CD4-positive, alpha-beta T cell (primary cell): ENCODE data around the gene SLC16A6. TPM values are rescaled to one million over a fixed set of nuclear protein-coding genes. Genes with fewer than 3 reads are reported as not detected.

Experiments used
- ATAC-seq: fragments of 200-7000 bp; cut with Tn5 transposase; one replicate; pipeline ENCODE4 v1.10.0; 2022; ENCODE audit warnings: mild to moderate bottlenecking; ENCODE audit not compliant: poor library complexity
- CTCF ChIA-PET: fragments of 350-600 bp; sonication (Branson Sonifier 250); formaldehyde crosslinking; loops from one replicate; lab custom pipeline; 2021; ENCODE audit warnings: antibody characterized with exemption, inconsistent platforms; lab: Charles Lee
- POLR2A ChIA-PET: fragments of 350-600 bp; sonication (Branson Sonifier 250); formaldehyde crosslinking; loops from one replicate; lab custom pipeline; 2021; ENCODE audit warnings: antibody characterized with exemption, inconsistent platforms; lab: Charles Lee
- DNase-seq, 14 experiments: peaks; one replicate each; pipeline ENCODE4 v3.0.0-alpha.2; 2013 to 2020; ENCODE audit warnings: mixed read lengths in 2 of 14
- H3K27ac ChIP-seq, 2 donors: one replicate each; pipeline versions ENCODE4 v1.5.1 to v1.7.0; 2013; ENCODE audit warnings: low read length in 2 of 2, low read depth in 1 of 2, mild to moderate bottlenecking in 1 of 2
- H3K27me3 ChIP-seq, 2 experiments: 1 replicate in 1 of 2; 2 replicates in 1 of 2; pipeline versions ENCODE4 v1.6.1 to v1.7.0; 2013; ENCODE audit warnings: low read length in 2 of 2, control low read depth in 1 of 2, mild to moderate bottlenecking in 1 of 2, moderate library complexity in 1 of 2; ENCODE audit not compliant: insufficient read depth in 2 of 2, control insufficient read depth in 1 of 2
- H3K36me3 ChIP-seq: one replicate; pipeline ENCODE4 v1.6.1; 2013; ENCODE audit warnings: low read length, control low read depth; ENCODE audit not compliant: insufficient read depth
- H3K4me1 ChIP-seq: one replicate; pipeline ENCODE4 v1.6.1; 2013; ENCODE audit warnings: low read length, control low read depth; ENCODE audit not compliant: insufficient read depth
- H3K4me3 ChIP-seq: one replicate; pipeline ENCODE4 v1.5.1; 2013; ENCODE audit warnings: mild to moderate bottlenecking, low read length, moderate library complexity
- H3K9me3 ChIP-seq, 2 experiments: 1 replicate in 1 of 2; 2 replicates in 1 of 2; pipeline versions ENCODE4 v1.6.1 to v1.7.0; 2013; ENCODE audit warnings: low read length in 2 of 2, mild to moderate bottlenecking in 2 of 2, control low read depth in 1 of 2, moderate library complexity in 1 of 2; ENCODE audit not compliant: control insufficient read depth in 1 of 2, insufficient read depth in 1 of 2
- H3K27ac Mint-ChIP-seq: one replicate; pipeline ENCODE4 v1.8.0; 2020; ENCODE audit warnings: mixed read lengths
- H3K27me3 Mint-ChIP-seq: one replicate; pipeline ENCODE4 v1.8.0; 2021; ENCODE audit warnings: mixed read lengths
- H3K36me3 Mint-ChIP-seq: one replicate; pipeline ENCODE4 v1.8.0; 2021; ENCODE audit warnings: low read depth, mixed read lengths
- H3K4me1 Mint-ChIP-seq: one replicate; pipeline ENCODE4 v1.8.0; 2021; ENCODE audit warnings: low read depth, mixed read lengths
- H3K4me3 Mint-ChIP-seq: one replicate; pipeline ENCODE4 v1.8.0; 2020; ENCODE audit warnings: mild to moderate bottlenecking, mixed read lengths
- H3K9me3 Mint-ChIP-seq: one replicate; pipeline ENCODE4 v1.8.0; 2020; ENCODE audit warnings: mixed read lengths
- intact Hi-C, 2 experiments: fragments of 100-400 bp; cut with DNase I in 1 of 2; cut with micrococcal nuclease in 1 of 2; formaldehyde crosslinking; loops; one replicate each; pipeline versions ENCODE4 v1.15.1 to v1.9.0; 2023 to 2025; cut with DNase I, micrococcal nuclease
- total RNA-seq, 174 experiments: library from RNA in 2 of 174; stranded (reverse) in 2 of 174; gene quantifications; one replicate each; pipeline ENCODE4 v1.2.3 and lab custom pipeline; 2021 to 2026
- TF ChIP-seq, protein P1 (sequence below): fragments of 200-600 bp; IDR thresholded peaks from one replicate; pipeline ENCODE4 v1.8.0; 2022; ENCODE audit warnings: antibody characterized with exemption, mild to moderate bottlenecking

The SLC16A6 gene
- total RNA-seq, 2 experiments from 2014 or later: 7.7 to 9.5 TPM

GRCh38 chr17:68294617-68295016 lies 3.7 kb upstream of the SLC16A6 start:
- H3K27ac Mint-ChIP-seq: peak overlapping the region; percentile 78

GRCh38 chr17:68294196-68294555 lies 3.2 kb upstream of the SLC16A6 start:
- peaks cover 80% of the 10 kb centered on the region for H3K4me1 ChIP-seq
- DNase-seq (no peak), ATAC-seq (no peak)
- intact Hi-C loops: loop anchor here in 1 of 2 experiments (5.0 kb wide), 1 partner anchor 47 kb away; the partner anchor contains the start of gene AMZ2
- Mint-ChIP-seq H3K36me3 (peaks cover 13% of the 10 kb centered on the region), H3K9me3 (no peaks in the 10 kb centered on the region), H3K4me3 (peak overlapping the region; percentile 18), H3K27me3 (no peaks in the 10 kb centered on the region), H3K27ac (peak overlapping the region; percentile 78), H3K4me1 (peaks cover 78% of the 10 kb centered on the region)
- ChIA-PET CTCF (no interaction called here), POLR2A (interaction anchor here (1.0 to 6.3 kb wide), 5 partner anchors 20 to 163 kb away, joined by 3 to 94 read pairs (median 4); partner anchors contain the start of gene WIPI1)
- H3K27me3 ChIP-seq: no peaks in the 10 kb centered on the region
- H3K36me3 ChIP-seq: no peaks in the 10 kb centered on the region
- TF ChIP-seq, protein P1, sequence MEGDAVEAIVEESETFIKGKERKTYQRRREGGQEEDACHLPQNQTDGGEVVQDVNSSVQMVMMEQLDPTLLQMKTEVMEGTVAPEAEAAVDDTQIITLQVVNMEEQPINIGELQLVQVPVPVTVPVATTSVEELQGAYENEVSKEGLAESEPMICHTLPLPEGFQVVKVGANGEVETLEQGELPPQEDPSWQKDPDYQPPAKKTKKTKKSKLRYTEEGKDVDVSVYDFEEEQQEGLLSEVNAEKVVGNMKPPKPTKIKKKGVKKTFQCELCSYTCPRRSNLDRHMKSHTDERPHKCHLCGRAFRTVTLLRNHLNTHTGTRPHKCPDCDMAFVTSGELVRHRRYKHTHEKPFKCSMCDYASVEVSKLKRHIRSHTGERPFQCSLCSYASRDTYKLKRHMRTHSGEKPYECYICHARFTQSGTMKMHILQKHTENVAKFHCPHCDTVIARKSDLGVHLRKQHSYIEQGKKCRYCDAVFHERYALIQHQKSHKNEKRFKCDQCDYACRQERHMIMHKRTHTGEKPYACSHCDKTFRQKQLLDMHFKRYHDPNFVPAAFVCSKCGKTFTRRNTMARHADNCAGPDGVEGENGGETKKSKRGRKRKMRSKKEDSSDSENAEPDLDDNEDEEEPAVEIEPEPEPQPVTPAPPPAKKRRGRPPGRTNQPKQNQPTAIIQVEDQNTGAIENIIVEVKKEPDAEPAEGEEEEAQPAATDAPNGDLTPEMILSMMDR: no peak
- H3K4me3 ChIP-seq: no peak overlapping the region
- H3K9me3 ChIP-seq: no peaks in the 10 kb centered on the region
- no peak overlapping the region for H3K27ac ChIP-seq

More at GRCh38 chr17:68294617-68295016, 3.7 kb upstream of the SLC16A6 start:
- intact Hi-C loops: loop anchor here (5.0 kb wide), 3 partner anchors 47 to 112 kb away; partner anchors contain the start of gene AMZ2 (in 1 of the 2)
- Mint-ChIP-seq H3K9me3 (no peaks in the 10 kb centered on the region), H3K4me3 (peak overlapping the region; percentile 70), H3K4me1 (peaks cover 78% of the 10 kb centered on the region), H3K36me3 (peaks cover 13% of the 10 kb centered on the region), H3K27me3 (no peaks in the 10 kb centered on the region)
- Histone ChIP-seq H3K4me3 (no peak overlapping the region), H3K36me3 (no peaks in the 10 kb centered on the region), H3K27me3 (no peaks in the 10 kb centered on the region), H3K9me3 (no peaks in the 10 kb centered on the region), H3K27ac (no peak overlapping the region), H3K4me1 (peaks cover 75% of the 10 kb centered on the region)
- POLR2A ChIA-PET: interaction anchor here (1.0 to 6.3 kb wide), 3 partner anchors 52 to 102 kb away, joined by 3 to 94 read pairs (median 4); no protein-coding TSS in a partner anchor
- DNase-seq: no peak
- TF ChIP-seq, protein P1: no peak
- no peak for ATAC-seq
- CTCF ChIA-PET: no interaction called here

GRCh38 chr17:68293490-68294195 lies 2.7 kb upstream of the SLC16A6 start:
- Mint-ChIP-seq H3K4me3 (peak overlapping the region; percentile 18), H3K27me3 (no peaks in the 10 kb centered on the region), H3K9me3 (no peaks in the 10 kb centered on the region), H3K27ac (peak overlapping the region; percentile 98), H3K36me3 (peaks cover 13% of the 10 kb centered on the region), H3K4me1 (peaks cover 80% of the 10 kb centered on the region)
- Histone ChIP-seq H3K9me3 (no peaks in the 10 kb centered on the region), H3K27me3 (no peaks in the 10 kb centered on the region), H3K4me1 (peaks cover 83% of the 10 kb centered on the region), H3K27ac (no peak overlapping the region), H3K36me3 (no peaks in the 10 kb centered on the region), H3K4me3 (no peak overlapping the region)
- POLR2A ChIA-PET: interaction anchor here (0.5 to 6.3 kb wide), 10 partner anchors 21 to 167 kb away, joined by 3 to 94 read pairs (median 26); partner anchors contain the start of genes AMZ2 and WIPI1
- ATAC-seq (no peak), DNase-seq (no peak)
- TF ChIP-seq, protein P1: no peak
- CTCF ChIA-PET: interaction anchor here (1.1 kb wide), 1 partner anchor 57 kb away, joined by 3 read pairs; no protein-coding TSS in a partner anchor
- intact Hi-C loops: loop anchor here (2.0 to 5.0 kb wide), 2 partner anchors 19 to 46 kb away; partner anchors contain the start of gene AMZ2 (in 1 of the 2)
